ENCODE measurements around the gene LRP1B.

Gene LRP1B

DNA sequence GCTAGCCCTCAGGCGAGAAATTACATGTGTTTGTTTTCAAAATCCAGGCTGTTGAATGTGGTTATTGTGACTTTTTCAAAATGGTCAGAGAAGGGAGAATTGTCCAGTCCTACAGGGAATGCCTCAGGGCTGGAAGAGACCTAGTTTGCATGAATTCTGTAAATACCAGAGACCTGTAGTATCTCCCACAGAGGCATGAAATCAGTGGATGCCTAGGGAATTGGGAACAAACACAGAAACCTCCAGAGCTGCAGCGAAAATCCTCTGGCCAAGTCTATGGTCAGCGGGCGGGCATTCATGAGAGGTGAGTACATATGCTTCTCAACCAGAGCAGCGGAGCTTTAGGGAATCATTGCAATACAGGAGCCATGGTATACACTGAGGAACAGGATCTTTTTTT is 1754.1 kb downstream of the LRP1B start:
- TF ChIP-seq, protein P1, sequence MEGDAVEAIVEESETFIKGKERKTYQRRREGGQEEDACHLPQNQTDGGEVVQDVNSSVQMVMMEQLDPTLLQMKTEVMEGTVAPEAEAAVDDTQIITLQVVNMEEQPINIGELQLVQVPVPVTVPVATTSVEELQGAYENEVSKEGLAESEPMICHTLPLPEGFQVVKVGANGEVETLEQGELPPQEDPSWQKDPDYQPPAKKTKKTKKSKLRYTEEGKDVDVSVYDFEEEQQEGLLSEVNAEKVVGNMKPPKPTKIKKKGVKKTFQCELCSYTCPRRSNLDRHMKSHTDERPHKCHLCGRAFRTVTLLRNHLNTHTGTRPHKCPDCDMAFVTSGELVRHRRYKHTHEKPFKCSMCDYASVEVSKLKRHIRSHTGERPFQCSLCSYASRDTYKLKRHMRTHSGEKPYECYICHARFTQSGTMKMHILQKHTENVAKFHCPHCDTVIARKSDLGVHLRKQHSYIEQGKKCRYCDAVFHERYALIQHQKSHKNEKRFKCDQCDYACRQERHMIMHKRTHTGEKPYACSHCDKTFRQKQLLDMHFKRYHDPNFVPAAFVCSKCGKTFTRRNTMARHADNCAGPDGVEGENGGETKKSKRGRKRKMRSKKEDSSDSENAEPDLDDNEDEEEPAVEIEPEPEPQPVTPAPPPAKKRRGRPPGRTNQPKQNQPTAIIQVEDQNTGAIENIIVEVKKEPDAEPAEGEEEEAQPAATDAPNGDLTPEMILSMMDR (IDR thresholded peaks at IDR 0.05; ENCODE audit: low read depth, low read length, missing control alignments), result no peak
- H3K4me3 ChIP-seq (ENCODE audit: low read depth, low read length), result no peak overlapping the region
- DNase-seq (ENCODE audit: low read depth), result no peak

DNA sequence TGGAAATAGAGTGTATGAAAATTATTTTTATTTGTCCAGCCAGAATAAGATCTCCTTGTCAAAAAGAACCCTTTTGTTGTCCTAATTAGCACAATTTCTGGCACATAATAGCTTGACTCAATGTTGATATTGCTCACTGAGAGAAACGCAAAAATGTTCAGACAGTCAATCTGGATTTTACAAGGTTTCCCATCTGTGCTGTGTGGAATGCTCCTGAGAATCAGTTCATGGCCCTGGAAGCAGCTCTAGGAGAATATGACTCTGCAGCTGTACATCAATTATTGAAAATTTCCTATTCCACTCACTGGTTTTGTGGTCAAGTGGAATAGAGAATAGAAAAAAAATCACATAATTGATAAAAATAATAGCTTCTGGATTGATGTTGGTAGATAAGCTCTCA is 1767.7 kb downstream of the LRP1B start:
- TF ChIP-seq, protein P1 (IDR thresholded peaks at IDR 0.05; ENCODE audit: low read depth, low read length, missing control alignments), result no peak
- no peak for DNase-seq (ENCODE audit: low read depth)
- H3K4me3 ChIP-seq (ENCODE audit: low read depth, low read length), result no peak overlapping the region

DNA sequence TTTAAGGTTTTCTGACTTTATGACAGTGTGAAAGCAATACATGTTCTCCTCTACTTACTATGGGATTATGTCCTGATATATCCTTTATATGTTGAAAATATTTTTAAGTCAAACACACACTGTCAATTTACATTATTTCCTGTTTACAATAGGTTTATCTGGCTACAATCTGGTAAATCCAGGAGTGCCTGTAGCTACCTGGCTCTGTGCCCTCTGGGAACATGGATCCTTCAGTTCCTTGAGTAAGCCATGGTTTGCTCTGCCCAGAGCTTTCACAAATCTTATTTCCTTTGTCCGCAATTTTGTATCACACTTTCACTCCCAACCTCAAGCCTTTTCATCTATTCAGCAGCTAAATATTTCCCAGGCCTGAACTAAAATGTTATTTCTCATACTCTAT is 1768.5 kb downstream of the LRP1B start:
- TF ChIP-seq, protein P1 (IDR thresholded peaks at IDR 0.05; ENCODE audit: low read depth, low read length, missing control alignments), result no peak
- no peak overlapping the region for H3K4me3 ChIP-seq (ENCODE audit: low read depth, low read length)
- DNase-seq (ENCODE audit: low read depth), result no peak

DNA sequence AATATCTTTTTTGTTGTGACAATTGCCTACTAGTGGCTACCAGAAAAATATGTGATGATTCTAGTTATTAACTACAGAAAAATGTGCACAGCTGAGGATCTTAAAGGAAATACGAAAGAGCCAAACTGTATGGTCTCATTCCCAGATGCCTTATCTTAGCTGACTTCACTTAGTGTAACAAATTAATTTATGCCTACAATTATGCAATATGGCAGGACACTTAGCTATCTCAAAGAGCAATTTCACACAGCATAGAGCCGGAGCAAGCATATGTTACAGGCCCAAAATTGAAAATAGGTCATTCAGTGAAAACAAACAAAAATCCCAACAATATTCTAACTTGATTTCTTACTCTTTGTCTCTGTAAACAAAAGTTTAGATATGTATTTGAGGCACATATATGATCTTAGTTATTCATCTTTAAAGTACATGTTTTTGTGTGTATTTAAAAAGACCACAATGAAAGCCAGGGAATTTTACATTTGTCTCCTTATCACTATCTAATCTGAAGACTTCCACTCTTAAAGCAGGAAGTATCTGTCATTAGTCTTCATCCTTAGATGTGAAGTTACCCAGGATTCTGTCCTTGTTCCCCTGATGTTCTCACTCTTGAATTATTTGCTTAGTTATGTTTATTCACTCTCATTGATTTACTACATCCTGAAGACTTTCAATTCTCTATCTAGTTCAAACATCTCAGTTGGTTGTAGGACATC is 1771.6 kb downstream of the LRP1B start:
- TF ChIP-seq, protein P1 (IDR thresholded peaks at IDR 0.05; ENCODE audit: low read depth, low read length, missing control alignments), result no peak

DNA sequence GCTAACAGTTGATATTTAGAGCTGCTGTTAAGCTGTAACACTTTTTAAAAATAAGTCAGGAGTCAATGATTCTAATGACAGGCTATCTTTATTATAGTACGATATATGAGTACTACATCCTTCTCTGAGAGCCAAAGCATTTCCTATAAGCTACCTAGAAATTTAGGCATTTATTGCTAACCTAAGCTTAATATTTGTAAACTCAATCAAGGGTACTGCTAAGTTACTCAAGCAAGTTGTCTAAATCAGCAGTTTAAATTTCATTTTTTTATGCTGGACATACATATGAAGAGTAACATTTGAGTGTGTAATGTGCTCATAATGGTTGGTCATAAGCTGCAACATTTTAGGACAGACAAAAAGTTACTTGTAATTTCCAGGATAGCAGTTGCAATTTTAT is 1774.1 kb downstream of the LRP1B start:
- no peak overlapping the region for H3K4me3 ChIP-seq (ENCODE audit: low read depth, low read length)
- TF ChIP-seq, protein P1 (IDR thresholded peaks at IDR 0.05; ENCODE audit: low read depth, low read length, missing control alignments), result no peak

More for the DNA sequence above, 1771.6 kb downstream of the LRP1B start:
- DNase-seq (ENCODE audit: low read depth), result no peak
- no peak overlapping the region for H3K4me3 ChIP-seq (ENCODE audit: low read depth, low read length)

DNA sequence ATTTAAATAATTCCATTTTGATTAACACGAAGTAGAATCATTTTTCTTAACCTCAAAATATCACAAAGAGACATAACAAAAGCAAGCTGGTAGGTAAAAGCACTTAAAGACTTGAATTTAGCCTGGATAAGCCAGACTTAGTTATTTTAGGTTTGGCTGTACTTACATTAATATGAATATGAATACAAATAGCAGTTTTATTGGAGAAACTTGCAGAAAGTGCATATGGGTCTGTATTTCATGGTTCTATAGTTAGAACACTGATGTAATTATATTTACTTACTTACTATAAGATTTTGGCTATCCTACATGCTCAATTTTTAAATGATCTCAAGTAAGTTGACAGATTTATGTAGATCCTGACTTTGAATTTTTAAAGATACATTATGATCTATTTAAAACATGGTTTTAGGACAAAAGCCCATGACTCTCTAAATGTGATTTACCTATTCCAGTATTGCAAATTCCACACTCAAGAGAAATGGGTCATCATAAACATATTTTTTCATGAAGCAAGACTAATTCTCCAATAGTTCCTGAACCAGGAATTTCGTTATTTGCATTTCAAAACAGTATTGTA is 1775.2 kb downstream of the LRP1B start:
- TF ChIP-seq, protein P1 (IDR thresholded peaks at IDR 0.05; ENCODE audit: low read depth, low read length, missing control alignments), result no peak
- DNase-seq (ENCODE audit: low read depth), result no peak
- H3K4me3 ChIP-seq (ENCODE audit: low read depth, low read length), result no peak overlapping the region

More for the DNA sequence above, 1774.1 kb downstream of the LRP1B start:
- no peak for DNase-seq (ENCODE audit: low read depth)

DNA sequence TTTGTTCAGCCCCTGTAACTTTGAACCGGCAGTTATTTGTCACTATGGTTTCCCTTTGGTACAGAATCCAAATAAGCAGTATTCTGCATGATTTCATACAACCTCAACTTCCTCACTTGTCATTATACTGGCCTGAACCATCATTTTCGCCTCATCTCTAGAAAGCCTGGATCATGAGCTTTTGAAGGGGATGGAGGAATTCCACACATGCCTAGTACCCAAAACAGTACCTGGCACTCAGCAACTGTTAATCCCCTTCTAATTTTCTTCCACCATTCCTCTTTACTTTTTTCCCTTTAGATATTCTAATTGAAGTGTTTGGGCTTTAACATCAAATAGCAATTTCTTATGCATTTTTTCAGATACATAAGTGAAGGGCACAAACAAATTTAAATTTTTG is 1776.3 kb downstream of the LRP1B start:
- TF ChIP-seq, protein P1 (IDR thresholded peaks at IDR 0.05; ENCODE audit: low read depth, low read length, missing control alignments), result no peak
- DNase-seq (ENCODE audit: low read depth), result no peak
- H3K4me3 ChIP-seq (ENCODE audit: low read depth, low read length), result no peak overlapping the region

Data from GM12864 (cell line).